ENCODE results near the gene HIF1AN. TPM values are rescaled to one million over a fixed set of nuclear protein-coding genes. Genes with fewer than 3 reads are reported as not detected.

Gene HIF1AN
- total RNA-seq, 1 donor from 2014 or later = 67.3 TPM

GRCh38 chr10:100565206-100565985 lies 29.7 kb downstream of the HIF1AN start:
- Mint-ChIP-seq H3K27ac (no peak overlapping the region), H3K36me3 (ENCODE audit: insufficient read depth) (no peaks in the 10 kb centered on the region), H3K4me1 (ENCODE audit: low read depth) (no peaks in the 10 kb centered on the region), H3K27me3 (peaks cover 16% of the 10 kb centered on the region), H3K9me3 (ENCODE audit: low read depth) (no peaks in the 10 kb centered on the region), H3K4me3 (ENCODE audit: low read depth) (no peak overlapping the region)
- DNase-seq (ENCODE audit: low spot score, unreplicated experiment) = no peak
- TF ChIP-seq CTCF (IDR thresholded peaks at IDR 0.05; ENCODE audit: unreplicated experiment) = no peak

DNA sequence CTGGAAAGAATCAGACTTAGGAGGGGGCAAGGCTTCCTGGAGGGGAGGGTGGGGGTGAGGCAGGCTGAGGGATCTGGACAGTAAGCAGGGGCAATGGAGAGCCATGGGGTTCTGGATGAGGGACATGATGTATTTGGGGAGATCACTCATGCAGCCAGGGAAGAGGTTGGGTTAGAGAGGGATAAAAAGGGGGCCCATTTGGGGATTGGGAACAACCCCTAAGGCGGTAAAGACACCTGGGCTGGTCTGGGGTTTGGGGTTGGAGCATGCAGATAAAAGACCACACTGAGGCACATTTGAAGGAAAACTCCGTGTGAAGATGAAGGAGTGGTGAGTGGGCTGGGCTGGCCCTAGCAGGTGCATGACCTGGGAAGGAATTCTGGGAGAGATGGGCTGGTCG lies 30.8 kb downstream of the HIF1AN start:
- TF ChIP-seq CTCF (IDR thresholded peaks at IDR 0.05; ENCODE audit: unreplicated experiment) = no peak
- no peak for DNase-seq (ENCODE audit: low spot score, unreplicated experiment)
- Mint-ChIP-seq H3K27me3 (peaks cover 6% of the 10 kb centered on the region), H3K27ac (no peak overlapping the region), H3K36me3 (ENCODE audit: insufficient read depth) (no peaks in the 10 kb centered on the region), H3K4me1 (ENCODE audit: low read depth) (no peaks in the 10 kb centered on the region), H3K9me3 (ENCODE audit: low read depth) (no peaks in the 10 kb centered on the region), H3K4me3 (ENCODE audit: low read depth) (no peak overlapping the region)

DNA sequence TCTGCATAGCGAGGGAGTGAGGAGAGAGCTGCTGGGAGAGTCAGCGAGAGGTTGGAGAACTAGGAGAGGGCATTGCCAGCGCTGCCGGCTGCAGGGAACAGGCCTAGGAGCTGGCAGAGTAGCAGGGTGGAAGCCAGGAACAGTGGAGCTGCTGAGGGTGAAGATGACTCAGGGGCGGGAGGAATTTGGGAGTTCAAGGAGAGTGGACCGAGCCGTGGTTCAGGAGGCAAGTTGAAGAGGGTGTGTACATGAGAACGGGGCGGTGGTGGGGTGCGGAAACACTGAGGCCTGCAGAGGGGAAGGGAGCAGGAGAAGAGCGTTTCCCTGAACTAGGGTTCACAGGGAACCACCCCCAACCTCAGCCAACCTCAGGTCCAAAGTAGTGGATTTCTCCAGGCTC lies 31.5 kb downstream of the HIF1AN start:
- no peak for DNase-seq (ENCODE audit: low spot score, unreplicated experiment)
- no peaks in the 10 kb centered on the region for H3K9me3 Mint-ChIP-seq (ENCODE audit: low read depth)
- TF ChIP-seq CTCF (IDR thresholded peaks at IDR 0.05; ENCODE audit: unreplicated experiment) = no peak
- H3K27me3 Mint-ChIP-seq = no peaks in the 10 kb centered on the region
- H3K27ac Mint-ChIP-seq = no peak overlapping the region
- H3K4me3 Mint-ChIP-seq (ENCODE audit: low read depth) = no peak overlapping the region
- no peaks in the 10 kb centered on the region for H3K4me1 Mint-ChIP-seq (ENCODE audit: low read depth)
- no peaks in the 10 kb centered on the region for H3K36me3 Mint-ChIP-seq (ENCODE audit: insufficient read depth)

GRCh38 chr10:100567826-100568225 lies 32.1 kb downstream of the HIF1AN start:
- H3K27ac Mint-ChIP-seq = no peak overlapping the region
- no peaks in the 10 kb centered on the region for H3K4me1 Mint-ChIP-seq (ENCODE audit: low read depth)
- DNase-seq (ENCODE audit: low spot score, unreplicated experiment) = no peak
- H3K9me3 Mint-ChIP-seq (ENCODE audit: low read depth) = no peaks in the 10 kb centered on the region
- H3K4me3 Mint-ChIP-seq (ENCODE audit: low read depth) = no peak overlapping the region
- H3K27me3 Mint-ChIP-seq = peaks cover 2% of the 10 kb centered on the region
- TF ChIP-seq CTCF (IDR thresholded peaks at IDR 0.05; ENCODE audit: unreplicated experiment) = no peak
- no peaks in the 10 kb centered on the region for H3K36me3 Mint-ChIP-seq (ENCODE audit: insufficient read depth)

GRCh38 chr10:100568912-100569311 lies 33.2 kb downstream of the HIF1AN start:
- no peak overlapping the region for H3K4me3 Mint-ChIP-seq (ENCODE audit: low read depth)
- H3K27me3 Mint-ChIP-seq = peaks cover 9% of the 10 kb centered on the region
- H3K27ac Mint-ChIP-seq = no peak overlapping the region
- H3K4me1 Mint-ChIP-seq (ENCODE audit: low read depth) = no peaks in the 10 kb centered on the region
- DNase-seq (ENCODE audit: low spot score, unreplicated experiment) = no peak
- no peaks in the 10 kb centered on the region for H3K36me3 Mint-ChIP-seq (ENCODE audit: insufficient read depth)
- no peak for TF ChIP-seq CTCF (IDR thresholded peaks at IDR 0.05; ENCODE audit: unreplicated experiment)
- H3K9me3 Mint-ChIP-seq (ENCODE audit: low read depth) = no peaks in the 10 kb centered on the region

Data from progenitor cell of endocrine pancreas (in vitro differentiated cells).